ENCODE measurements around the gene CCNYL1.

GRCh38 chr2:207744050-207744449 lies 32.6 kb downstream of the CCNYL1 start:
- TF ChIP-seq YY1 (IDR thresholded peaks at IDR 0.05; ENCODE audit: insufficient read depth, insufficient read length) (no peak), SUZ12 (IDR thresholded peaks at IDR 0.05; ENCODE audit: extremely low read depth, insufficient read depth, insufficient read length) (no peak)

Measured in NT2/D1 (cell line).